ENCODE data around the gene TIMMDC1.

TIMMDC1 gene

GRCh38 chr3:119555929-119556328, 57.6 kb downstream of the TIMMDC1 start:
- Histone ChIP-seq H2BK15ac (ENCODE audit: low read depth, poor library complexity, severe bottlenecking) (no peak overlapping the region), H3K27me3 (ENCODE audit: control insufficient read depth in 1 of 2, insufficient read depth in 1 of 2, low read length in 2 of 2) (no peaks in the 10 kb centered on the region), H3K9ac (ENCODE audit: low read length) (no peak overlapping the region), H4K8ac (ENCODE audit: low read length) (no peak overlapping the region), H2BK12ac (ENCODE audit: low read length in 2 of 2) (no peak overlapping the region), H3K9me3 (ENCODE audit: control insufficient read depth, low read length) (no peaks in the 10 kb centered on the region), H3K4me1 (ENCODE audit: control insufficient read depth, insufficient read depth, low read depth, low read length) (peaks cover 3% of the 10 kb centered on the region), H3K14ac (ENCODE audit: low read length in 2 of 2) (no peak overlapping the region), H4K91ac (ENCODE audit: low read length) (no peak overlapping the region), H3K79me1 (replicated peaks; ENCODE audit: low read length, poor library complexity, severe bottlenecking) (no peaks in the 10 kb centered on the region), H3K4me3 (ENCODE audit: insufficient read depth in 1 of 2, low read depth in 1 of 2, low read length in 2 of 2) (no peak overlapping the region), H2BK120ac (ENCODE audit: low read depth, low read length) (no peak overlapping the region), H3K18ac (ENCODE audit: low read depth in 1 of 2, low read length in 2 of 2) (no peak overlapping the region), H3K36me3 (ENCODE audit: control insufficient read depth in 1 of 2, insufficient read depth in 2 of 2, low read depth in 1 of 2, low read length in 2 of 2) (no peaks in the 10 kb centered on the region), H3K4me2 (ENCODE audit: low read length, poor library complexity, severe bottlenecking) (no peak overlapping the region), H2AFZ (ENCODE audit: low read depth, low read length) (no peak overlapping the region), H2BK5ac (ENCODE audit: low read depth, low read length, poor library complexity, severe bottlenecking) (no peak overlapping the region), H3K27ac (ENCODE audit: low read length, poor library complexity, severe bottlenecking) (no peak overlapping the region), H2AK5ac (ENCODE audit: low read length, severe bottlenecking) (no peak overlapping the region), H3K4ac (ENCODE audit: low read depth in 1 of 2, low read length in 2 of 2) (no peak overlapping the region), H3K23ac (ENCODE audit: low read length in 2 of 2) (no peak overlapping the region)
- 100% methylated on average over 1 of the region's 1 CpG for WGBS
- no peak for DNase-seq

GRCh38 chr3:119557192-119557876, 59.0 kb downstream of the TIMMDC1 start:
- Histone ChIP-seq H2BK15ac (ENCODE audit: low read depth, poor library complexity, severe bottlenecking) (no peak overlapping the region), H3K27me3 (ENCODE audit: control insufficient read depth in 1 of 2, insufficient read depth in 1 of 2, low read length in 2 of 2) (no peaks in the 10 kb centered on the region), H2BK120ac (ENCODE audit: low read depth, low read length) (no peak overlapping the region), H2AK5ac (ENCODE audit: low read length, severe bottlenecking) (no peak overlapping the region), H3K36me3 (ENCODE audit: control insufficient read depth in 1 of 2, insufficient read depth in 2 of 2, low read depth in 1 of 2, low read length in 2 of 2) (no peaks in the 10 kb centered on the region), H3K23ac (ENCODE audit: low read length in 2 of 2) (no peak overlapping the region), H3K27ac (ENCODE audit: low read length, poor library complexity, severe bottlenecking) (no peak overlapping the region), H3K79me1 (replicated peaks; ENCODE audit: low read length, poor library complexity, severe bottlenecking) (no peaks in the 10 kb centered on the region), H3K4me3 (ENCODE audit: insufficient read depth in 1 of 2, low read depth in 1 of 2, low read length in 2 of 2) (no peak overlapping the region), H3K4me2 (ENCODE audit: low read length, poor library complexity, severe bottlenecking) (no peak overlapping the region), H2AFZ (ENCODE audit: low read depth, low read length) (no peak overlapping the region), H3K9me3 (ENCODE audit: control insufficient read depth, low read length) (no peaks in the 10 kb centered on the region), H3K9ac (ENCODE audit: low read length) (no peak overlapping the region), H2BK12ac (ENCODE audit: low read length in 2 of 2) (no peak overlapping the region), H3K14ac (ENCODE audit: low read length in 2 of 2) (no peak overlapping the region), H3K18ac (ENCODE audit: low read depth in 1 of 2, low read length in 2 of 2) (no peak overlapping the region), H3K4me1 (ENCODE audit: control insufficient read depth, insufficient read depth, low read depth, low read length) (peaks cover 3% of the 10 kb centered on the region), H4K91ac (ENCODE audit: low read length) (no peak overlapping the region), H2BK5ac (ENCODE audit: low read depth, low read length, poor library complexity, severe bottlenecking) (no peak overlapping the region), H3K4ac (ENCODE audit: low read depth in 1 of 2, low read length in 2 of 2) (no peak overlapping the region), H4K8ac (ENCODE audit: low read length) (no peak overlapping the region)
- WGBS = 94% methylated on average over 7 of the region's 7 CpGs
- no peak for DNase-seq

- DNase-seq = no peak
- no peak overlapping the region for H3K4me2 ChIP-seq (ENCODE audit: low read length, poor library complexity, severe bottlenecking)
- H2BK120ac ChIP-seq (ENCODE audit: low read depth, low read length) = no peak overlapping the region
- H3K9ac ChIP-seq (ENCODE audit: low read length) = no peak overlapping the region
- no peaks in the 10 kb centered on the region for H3K36me3 ChIP-seq (ENCODE audit: control insufficient read depth in 1 of 2, insufficient read depth in 2 of 2, low read depth in 1 of 2, low read length in 2 of 2)
- no peaks in the 10 kb centered on the region for H3K27me3 ChIP-seq (ENCODE audit: control insufficient read depth in 1 of 2, insufficient read depth in 1 of 2, low read length in 2 of 2)
- no peak overlapping the region for H3K4ac ChIP-seq (ENCODE audit: low read depth in 1 of 2, low read length in 2 of 2)
- no peak overlapping the region for H4K8ac ChIP-seq (ENCODE audit: low read length)
- H2BK5ac ChIP-seq (ENCODE audit: low read depth, low read length, poor library complexity, severe bottlenecking) = no peak overlapping the region
- WGBS = 83% methylated on average over 3 of the region's 3 CpGs
- H3K14ac ChIP-seq (ENCODE audit: low read length in 2 of 2) = no peak overlapping the region
- no peak overlapping the region for H2AFZ ChIP-seq (ENCODE audit: low read depth, low read length)
- H2AK5ac ChIP-seq (ENCODE audit: low read length, severe bottlenecking) = no peak overlapping the region
- no peaks in the 10 kb centered on the region for H3K79me1 ChIP-seq (replicated peaks; ENCODE audit: low read length, poor library complexity, severe bottlenecking)
- H4K91ac ChIP-seq (ENCODE audit: low read length) = no peak overlapping the region
- H2BK15ac ChIP-seq (ENCODE audit: low read depth, poor library complexity, severe bottlenecking) = no peak overlapping the region
- no peak overlapping the region for H3K27ac ChIP-seq (ENCODE audit: low read length, poor library complexity, severe bottlenecking)
- no peak overlapping the region for H3K18ac ChIP-seq (ENCODE audit: low read depth in 1 of 2, low read length in 2 of 2)
- no peak overlapping the region for H3K23ac ChIP-seq (ENCODE audit: low read length in 2 of 2)
- H2BK12ac ChIP-seq (ENCODE audit: low read length in 2 of 2) = no peak overlapping the region
- no peaks in the 10 kb centered on the region for H3K9me3 ChIP-seq (ENCODE audit: control insufficient read depth, low read length)
- peaks cover 3% of the 10 kb centered on the region for H3K4me1 ChIP-seq (ENCODE audit: control insufficient read depth, insufficient read depth, low read depth, low read length)
- no peak overlapping the region for H3K4me3 ChIP-seq (ENCODE audit: insufficient read depth in 1 of 2, low read depth in 1 of 2, low read length in 2 of 2)
These were observed 59.5 kb downstream of the TIMMDC1 start for GRCh38 chr3:119557877-119558269.

- no peak overlapping the region for H2BK15ac ChIP-seq (ENCODE audit: low read depth, poor library complexity, severe bottlenecking)
- no peaks in the 10 kb centered on the region for H3K79me1 ChIP-seq (replicated peaks; ENCODE audit: low read length, poor library complexity, severe bottlenecking)
- no peak overlapping the region for H3K27ac ChIP-seq (ENCODE audit: low read length, poor library complexity, severe bottlenecking)
- H3K36me3 ChIP-seq (ENCODE audit: control insufficient read depth in 1 of 2, insufficient read depth in 2 of 2, low read depth in 1 of 2, low read length in 2 of 2) = no peaks in the 10 kb centered on the region
- H3K14ac ChIP-seq (ENCODE audit: low read length in 2 of 2) = no peak overlapping the region
- no peak overlapping the region for H3K4ac ChIP-seq (ENCODE audit: low read depth in 1 of 2, low read length in 2 of 2)
- H3K9me3 ChIP-seq (ENCODE audit: control insufficient read depth, low read length) = no peaks in the 10 kb centered on the region
- DNase-seq = no peak
- no peak overlapping the region for H4K91ac ChIP-seq (ENCODE audit: low read length)
- H3K18ac ChIP-seq (ENCODE audit: low read depth in 1 of 2, low read length in 2 of 2) = no peak overlapping the region
- no peak overlapping the region for H3K23ac ChIP-seq (ENCODE audit: low read length in 2 of 2)
- H2BK12ac ChIP-seq (ENCODE audit: low read length in 2 of 2) = no peak overlapping the region
- peaks cover 3% of the 10 kb centered on the region for H3K4me1 ChIP-seq (ENCODE audit: control insufficient read depth, insufficient read depth, low read depth, low read length)
- 94% methylated on average over 5 of the region's 9 CpGs for WGBS
- H4K8ac ChIP-seq (ENCODE audit: low read length) = no peak overlapping the region
- H3K27me3 ChIP-seq (ENCODE audit: control insufficient read depth in 1 of 2, insufficient read depth in 1 of 2, low read length in 2 of 2) = no peaks in the 10 kb centered on the region
- H3K4me3 ChIP-seq (ENCODE audit: insufficient read depth in 1 of 2, low read depth in 1 of 2, low read length in 2 of 2) = no peak overlapping the region
- no peak overlapping the region for H3K4me2 ChIP-seq (ENCODE audit: low read length, poor library complexity, severe bottlenecking)
- H2BK5ac ChIP-seq (ENCODE audit: low read depth, low read length, poor library complexity, severe bottlenecking) = no peak overlapping the region
- no peak overlapping the region for H2AK5ac ChIP-seq (ENCODE audit: low read length, severe bottlenecking)
- no peak overlapping the region for H3K9ac ChIP-seq (ENCODE audit: low read length)
- H2BK120ac ChIP-seq (ENCODE audit: low read depth, low read length) = no peak overlapping the region
- H2AFZ ChIP-seq (ENCODE audit: low read depth, low read length) = no peak overlapping the region
These were observed 60.4 kb downstream of the TIMMDC1 start for GRCh38 chr3:119558626-119559317.
